ENCODE data around the gene SPINT3. TPM values are rescaled to one million over a fixed set of nuclear protein-coding genes. Genes with fewer than 3 reads are reported as not detected.

Gene SPINT3
- total RNA-seq, 1 experiment from 2014 or later, result not detected

Other genes starting within 250 kb of the SPINT3 start
- not detected for gene RBPJL, start 208.8 kb downstream of the SPINT3 start, total RNA-seq (2021; ENCODE audit: unreplicated experiment)
- 0.64 TPM for gene MATN4, start 207.3 kb downstream of the SPINT3 start, total RNA-seq (2021; ENCODE audit: unreplicated experiment)
- 100 TPM for gene SDC4, start 167.2 kb downstream of the SPINT3 start, total RNA-seq (2021; ENCODE audit: unreplicated experiment)
- gene SYS1, start 152.5 kb downstream of the SPINT3 start, total RNA-seq (2021; ENCODE audit: unreplicated experiment), result 20.5 TPM
- 0.76 TPM for gene TP53TG5, start 137.3 kb downstream of the SPINT3 start, total RNA-seq (2021; ENCODE audit: unreplicated experiment)
- gene DBNDD2, start 107.3 kb downstream of the SPINT3 start, total RNA-seq (2021; ENCODE audit: unreplicated experiment), result 44.2 TPM
- gene PIGT, start 99.5 kb downstream of the SPINT3 start, total RNA-seq (2021; ENCODE audit: unreplicated experiment), result 71.4 TPM
- gene WFDC2, start 45.9 kb downstream of the SPINT3 start, total RNA-seq (2021; ENCODE audit: unreplicated experiment), result 1.1 TPM
- not detected for gene WFDC6, start 23.9 kb upstream of the SPINT3 start, total RNA-seq (2021; ENCODE audit: unreplicated experiment)
- not detected for gene EPPIN, start 31.8 kb upstream of the SPINT3 start, total RNA-seq (2021; ENCODE audit: unreplicated experiment)
- not detected for gene WFDC8, start 63.7 kb upstream of the SPINT3 start, total RNA-seq (2021; ENCODE audit: unreplicated experiment)
- gene WFDC10A, start 114.1 kb upstream of the SPINT3 start, total RNA-seq (2021; ENCODE audit: unreplicated experiment), result 0.47 TPM
- not detected for gene WFDC9, start 115.7 kb upstream of the SPINT3 start, total RNA-seq (2021; ENCODE audit: unreplicated experiment)
- gene WFDC11, start 154.6 kb upstream of the SPINT3 start, total RNA-seq (2021; ENCODE audit: unreplicated experiment), result not detected
- gene WFDC13, start 186.4 kb upstream of the SPINT3 start, total RNA-seq (2021; ENCODE audit: unreplicated experiment), result not detected
- not detected for gene WFDC10B, start 189.4 kb upstream of the SPINT3 start, total RNA-seq (2021; ENCODE audit: unreplicated experiment)
- gene SPINT4, start 206.7 kb upstream of the SPINT3 start, total RNA-seq (2021; ENCODE audit: unreplicated experiment), result not detected

Measured in HCT116 (cell line).